Stimulated activated CD8-positive, alpha-beta memory T cell treated with anti-CD3 and anti-CD28 coated beads, Interleukin-12 subunit alpha, Interleukin-12 subunit beta, amount 100 ng/mL, for 1 hour (primary cell): ENCODE results near the gene MRPS18C.
"Not testable (repeated sequence)": the region's sequence is repeated elsewhere in the genome, so short reads cannot be mapped to it uniquely, and the experiment has no call there.

Experiments used
- DNase-seq: peaks from one replicate; pipeline ENCODE4 v3.0.0-alpha.2; 2020; ENCODE audit warnings: low read depth

The MRPS18C gene

DNA sequence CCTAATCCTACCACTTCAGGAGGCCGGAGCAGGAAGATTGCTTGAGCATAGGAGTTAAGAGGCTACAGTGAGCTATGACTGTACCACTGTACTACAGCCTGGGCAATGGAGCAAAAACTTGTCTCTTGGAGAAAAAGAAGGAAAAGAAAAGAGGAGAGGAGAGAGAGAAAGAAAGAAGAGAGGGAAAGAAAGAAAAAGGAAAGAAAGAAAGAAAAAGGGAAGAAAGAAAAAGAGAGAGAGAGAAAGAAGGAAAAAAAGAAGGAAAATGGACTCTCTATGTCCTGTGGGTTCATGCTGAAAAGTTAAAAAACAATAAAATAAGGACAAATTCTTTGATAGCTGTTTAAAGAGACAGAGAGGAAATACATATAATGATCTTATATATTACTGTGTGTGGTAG lies 42.3 kb downstream of the MRPS18C start:
- DNase-seq: no peak

DNA sequence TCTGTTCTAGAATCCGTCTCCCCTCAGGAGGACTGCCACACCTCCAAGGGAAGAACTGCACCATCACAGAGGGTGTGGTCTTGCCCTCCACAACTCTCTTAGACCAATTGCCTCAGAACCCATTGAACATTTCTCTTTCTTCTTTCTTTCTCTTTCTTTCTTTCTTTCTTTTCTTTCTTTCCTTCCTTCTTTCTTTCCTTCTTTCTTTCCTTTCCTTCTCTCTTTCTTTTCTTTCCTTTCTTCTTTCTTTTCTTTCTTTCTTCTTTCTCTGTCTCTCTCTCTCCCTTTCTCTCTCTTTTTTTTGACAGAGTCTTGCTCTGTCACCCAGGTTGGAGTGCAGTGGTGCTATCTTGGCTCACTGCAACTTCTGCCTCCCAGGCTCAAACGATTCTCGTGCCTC lies 45.8 kb downstream of the MRPS18C start:
- not testable (repeated sequence) for DNase-seq

DNA sequence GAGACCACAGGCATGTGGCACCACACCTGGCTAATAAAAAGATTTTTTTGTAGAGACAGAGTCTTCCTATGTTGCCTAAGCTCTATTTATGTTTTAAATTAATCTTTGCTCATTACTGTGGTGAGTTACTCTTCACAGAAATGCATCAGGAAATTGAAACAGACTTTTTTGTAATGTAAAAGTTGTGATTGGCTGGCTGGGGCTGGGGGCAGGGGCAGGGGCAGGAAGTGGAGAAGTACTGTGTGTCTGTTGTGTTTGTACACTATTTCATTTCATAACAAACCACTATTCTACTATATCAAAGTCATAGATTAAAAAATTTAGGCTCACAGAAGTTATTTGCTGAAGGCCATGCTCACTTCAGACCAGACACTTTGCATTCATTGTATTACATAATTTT lies 48.1 kb downstream of the MRPS18C start:
- no peak for DNase-seq

DNA sequence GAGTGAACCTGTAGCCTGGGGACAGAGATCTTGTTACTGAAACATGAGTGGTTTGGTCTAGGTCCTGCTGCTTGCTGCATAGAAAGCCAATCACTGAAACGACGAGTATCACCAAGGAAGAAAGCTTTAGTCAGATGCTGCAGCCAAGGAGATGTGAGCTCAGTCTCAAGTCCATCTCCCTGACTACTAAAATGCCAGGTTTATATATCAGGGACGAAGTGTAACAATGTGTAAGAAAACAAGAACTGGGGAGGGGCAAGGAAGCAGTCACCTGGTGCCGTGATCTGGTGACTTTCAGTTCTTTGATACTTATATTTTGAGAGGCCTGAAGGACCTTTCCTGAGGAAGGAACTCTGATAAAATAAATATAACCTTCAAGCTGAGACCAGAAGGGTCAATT lies 48.6 kb downstream of the MRPS18C start:
- DNase-seq: no peak

DNA sequence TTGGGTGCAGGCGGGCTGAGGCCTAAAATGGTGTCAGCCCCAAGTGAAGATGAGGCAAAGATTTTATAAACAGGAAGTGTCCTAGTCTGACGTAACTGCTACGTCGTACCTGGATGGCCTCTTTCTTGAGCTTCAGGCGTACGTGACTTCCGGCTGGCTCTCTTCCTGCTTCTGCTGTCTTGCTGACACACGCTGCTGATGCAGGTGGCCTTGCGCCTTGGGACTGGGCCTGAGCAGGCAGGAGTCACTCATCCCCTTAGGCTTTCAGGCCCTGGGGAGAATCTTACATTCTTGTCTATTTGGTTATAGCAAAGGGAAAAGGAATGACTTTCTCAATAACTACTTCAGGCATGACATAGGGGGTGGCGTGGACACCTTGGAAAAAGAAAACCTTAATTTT lies 49.1 kb downstream of the MRPS18C start:
- DNase-seq: no peak

DNA sequence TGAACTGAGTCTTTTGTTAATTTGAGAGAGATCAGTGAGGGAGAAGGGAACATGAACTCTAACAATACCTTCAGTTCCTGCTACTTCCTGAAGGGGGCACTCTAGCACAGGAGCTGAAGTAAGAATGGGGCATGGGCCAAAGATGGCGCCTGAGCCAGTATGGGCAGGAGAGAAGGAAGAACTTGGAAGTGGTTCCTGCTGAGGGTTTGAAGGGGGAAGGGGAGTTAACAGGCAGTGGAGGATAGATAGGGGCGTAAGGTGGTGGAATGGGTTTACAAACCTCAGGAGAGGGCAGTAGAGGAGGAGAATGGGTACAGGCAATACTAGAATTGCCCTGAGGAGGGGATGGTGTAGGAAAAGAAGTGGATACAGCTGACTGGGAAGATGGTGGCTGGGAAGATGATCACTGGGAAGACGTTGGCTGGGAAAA lies 53.3 kb downstream of the MRPS18C start:
- DNase-seq: peak; percentile 25

DNA sequence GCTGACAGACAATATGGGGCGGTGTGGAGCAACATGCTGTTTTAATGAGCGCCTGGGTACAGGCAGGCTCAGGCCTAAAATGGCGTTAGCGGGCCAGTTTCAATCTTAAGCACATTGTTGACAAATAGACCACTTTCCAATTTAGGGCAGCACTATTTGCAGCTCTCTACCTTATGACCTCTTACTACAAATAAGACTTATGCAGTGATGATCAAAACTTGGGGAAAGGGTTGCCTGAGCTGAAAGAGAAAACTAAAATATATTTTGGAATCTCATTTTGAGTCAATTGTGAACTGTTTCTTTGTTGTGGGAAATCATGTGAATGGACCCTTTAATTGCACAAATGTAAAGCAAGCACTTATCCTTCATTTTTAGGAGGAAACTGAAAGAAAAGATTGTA lies 54.6 kb downstream of the MRPS18C start:
- DNase-seq: no peak
